Measurements from ENCODE around the gene SESN1.

GRCh38 chr6:109024368-109024767 lies 70.3 kb downstream of the SESN1 start:
- TF ChIP-seq POLR2A (IDR thresholded peaks at IDR 0.05) (no peak), CTCF (IDR thresholded peaks at IDR 0.05) (no peak)
